HEK293T (cell line): Measurements from ENCODE around the gene BEAN1.

ENCODE experiments used
- FOXK2 ChIP-seq: fragments of 450-650 bp; IDR thresholded peaks from 2 replicates; pipeline ENCODE4 v1.6.1; 2016; ENCODE audit warnings: mild to moderate bottlenecking
- L3MBTL2 ChIP-seq: fragments of 450-650 bp; conservative IDR thresholded peaks from 2 replicates; pipeline ENCODE4 v1.6.1; 2016; ENCODE audit warnings: mild to moderate bottlenecking
- LEF1 ChIP-seq: fragments of 450-650 bp; IDR thresholded peaks from 2 replicates; pipeline ENCODE4 v1.6.1; 2017; ENCODE audit warnings: mild to moderate bottlenecking, borderline replicate concordance
- SP1 ChIP-seq: fragments of 450-650 bp; IDR thresholded peaks from 2 replicates; pipeline ENCODE4 v1.6.1; 2017
- SUZ12 ChIP-seq: fragments of 450-650 bp; IDR thresholded peaks from 2 replicates; pipeline ENCODE4 v1.6.1; 2016; ENCODE audit warnings: mild to moderate bottlenecking
- TARDBP ChIP-seq: fragments of 450-650 bp; IDR thresholded peaks from 2 replicates; pipeline ENCODE4 v1.6.1; 2016

DNA sequence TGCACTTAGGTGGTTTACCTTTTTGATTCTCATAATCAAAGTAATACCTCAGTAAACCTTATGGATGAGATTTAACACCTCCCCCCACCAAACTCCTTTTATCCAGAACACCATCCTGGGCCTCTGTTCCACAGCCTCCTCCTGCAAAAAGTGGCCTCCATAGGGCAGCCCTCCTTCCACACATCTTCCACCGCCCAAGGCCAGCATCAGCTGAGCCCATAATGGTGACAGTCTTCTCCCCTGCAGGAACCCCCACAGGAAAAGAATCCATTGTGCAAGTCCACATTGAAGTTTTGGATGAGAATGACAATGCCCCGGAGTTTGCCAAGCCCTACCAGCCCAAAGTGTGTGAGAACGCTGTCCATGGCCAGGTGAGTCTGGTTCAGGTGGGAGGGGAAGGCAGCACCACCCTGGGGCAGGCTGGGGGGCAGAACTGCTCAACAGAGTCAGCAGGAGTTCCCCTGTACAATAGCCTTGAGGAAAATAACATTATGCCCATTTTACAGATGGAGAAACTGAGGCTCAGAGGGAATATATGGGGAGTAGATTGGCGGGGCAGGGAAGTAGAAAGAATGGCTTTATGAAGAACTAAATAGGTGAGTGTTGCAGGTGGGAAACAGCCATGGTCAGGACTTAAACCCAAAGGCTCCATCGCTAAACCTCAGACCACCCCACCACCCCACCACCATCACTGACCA, 29.2 kb upstream of the BEAN1 start:
- TF ChIP-seq SP1 (no peak), SUZ12 (no peak), FOXK2 (no peak), LEF1 (no peak), L3MBTL2 (no peak), TARDBP (no peak)
